GM10248 (cell line): Measurements from ENCODE around the gene APOL1.

Experiments
- CTCF ChIA-PET: fragments of 300-600 bp; sonication (Branson Sonifier 250); formaldehyde crosslinking; extraction: SDS; loops from one replicate; lab custom pipeline; 2021; ENCODE audit warnings: antibody characterized with exemption; lab: Yijun Ruan, JAX
- POLR2A ChIA-PET: fragments of 350-650 bp; sonication (Branson Sonifier 250); formaldehyde crosslinking; extraction: SDS; loops from one replicate; lab custom pipeline; 2020; ENCODE audit warnings: antibody characterized with exemption; lab: Yijun Ruan, JAX
- DNase-seq: peaks from one replicate; pipeline ENCODE4 v3.0.0; 2012; ENCODE audit errors: extremely low spot score
- CTCF ChIP-seq: IDR thresholded peaks from 2 replicates; pipeline ENCODE4 v1.5.1; 2012; ENCODE audit warnings: mild to moderate bottlenecking, low read depth; ENCODE audit errors: extremely low read depth, missing control alignments, control extremely low read depth

The APOL1 gene

GRCh38 chr22:36301851-36302250, 48.9 kb downstream of the APOL1 start:
- CTCF ChIA-PET, result interaction anchor here (1.0 to 10.1 kb wide), 23 partner anchors 9 to 236 kb away, joined by 3 to 233 read pairs (median 14); partner anchors contain the start of genes FOXRED2 and TXN2
- POLR2A ChIA-PET, result no interaction called here
- no peak for DNase-seq

GRCh38 chr22:36302439-36303114, 49.6 kb downstream of the APOL1 start:
- ChIA-PET CTCF (interaction anchor here (0.7 to 10.1 kb wide), 21 partner anchors 9 to 237 kb away, joined by 3 to 233 read pairs (median 14); partner anchors contain the start of gene FOXRED2), POLR2A (no interaction called here)
- no peak for TF ChIP-seq CTCF
- DNase-seq, result no peak

More at GRCh38 chr22:36301851-36302250, 48.9 kb downstream of the APOL1 start:
- TF ChIP-seq CTCF, result no peak

GRCh38 chr22:36303115-36303467, 50.2 kb downstream of the APOL1 start:
- CTCF ChIA-PET, result interaction anchor here (0.7 to 10.1 kb wide), 12 partner anchors 9 to 204 kb away, joined by 3 to 233 read pairs (median 16); partner anchors contain the start of gene FOXRED2
- POLR2A ChIA-PET, result no interaction called here
- DNase-seq, result no peak
- TF ChIP-seq CTCF, result no peak

GRCh38 chr22:36303874-36304273, 50.9 kb downstream of the APOL1 start:
- POLR2A ChIA-PET, result no interaction called here
- no peak for TF ChIP-seq CTCF
- CTCF ChIA-PET, result interaction anchor here (0.9 to 10.1 kb wide), 6 partner anchors 10 to 167 kb away, joined by 3 to 233 read pairs (median 4); no protein-coding TSS in a partner anchor

GRCh38 chr22:36304429-36304828, 51.5 kb downstream of the APOL1 start:
- DNase-seq, result no peak
- CTCF ChIA-PET, result interaction anchor here (0.9 to 10.1 kb wide), 5 partner anchors 9 to 166 kb away, joined by 3 to 233 read pairs (median 4); no protein-coding TSS in a partner anchor
- no peak for TF ChIP-seq CTCF
- POLR2A ChIA-PET, result no interaction called here

More at GRCh38 chr22:36303874-36304273, 50.9 kb downstream of the APOL1 start:
- DNase-seq, result no peak

- TF ChIP-seq CTCF, result no peak
- no peak for DNase-seq
- ChIA-PET POLR2A (no interaction called here), CTCF (interaction anchor here (0.6 to 10.1 kb wide), 4 partner anchors 9 to 165 kb away, joined by 3 to 233 read pairs (median 4); no protein-coding TSS in a partner anchor)
Measured at GRCh38 chr22:36305813-36306212, 52.9 kb downstream of the APOL1 start.
